Small intestine (tissue), 7 donors: ENCODE data around the gene CHST11. TPM values are rescaled to one million over a fixed set of nuclear protein-coding genes. Genes with fewer than 3 reads are reported as not detected.

Experiments used
- DNase-seq, 2 donors: peaks; one replicate each; pipeline versions ENCODE4 v3.0.0 to v3.0.0-alpha.2; 2013
- FAIRE-seq: peaks from 2 replicates; lab custom pipeline; 2012; peaks lifted over from hg19 to GRCh38; lab: Jason Lieb, UNC
- H3K27ac ChIP-seq, 3 donors: one replicate each; pipeline ENCODE4 v1.5.1; 2013; ENCODE audit warnings: low read length in 2 of 3, mild to moderate bottlenecking in 2 of 3, control low read depth in 1 of 3, inconsistent platforms in 1 of 3, low read depth in 1 of 3, moderate library complexity in 1 of 3
- H3K27me3 ChIP-seq, 3 donors: one replicate each; pipeline ENCODE4 v1.6.1; 2013; ENCODE audit warnings: low read length in 3 of 3, inconsistent platforms in 1 of 3; ENCODE audit not compliant: control insufficient read depth in 3 of 3, insufficient read depth in 3 of 3
- H3K36me3 ChIP-seq, 3 donors: one replicate each; pipeline ENCODE4 v1.6.1; 2013; ENCODE audit warnings: low read length in 3 of 3, inconsistent platforms in 1 of 3, low read depth in 1 of 3, mild to moderate bottlenecking in 1 of 3, moderate library complexity in 1 of 3; ENCODE audit not compliant: control insufficient read depth in 3 of 3, insufficient read depth in 2 of 3
- H3K4me1 ChIP-seq, 3 donors: one replicate each; pipeline ENCODE4 v1.6.1; 2013; ENCODE audit warnings: low read length in 2 of 3, inconsistent platforms in 1 of 3, low read depth in 1 of 3, mild to moderate bottlenecking in 1 of 3, moderate library complexity in 1 of 3; ENCODE audit not compliant: control insufficient read depth in 3 of 3, insufficient read depth in 2 of 3
- H3K4me3 ChIP-seq, 3 donors: one replicate each; pipeline ENCODE4 v1.5.1; 2013; ENCODE audit warnings: low read length in 3 of 3, control low read depth in 1 of 3, inconsistent platforms in 1 of 3, low read depth in 1 of 3, mild to moderate bottlenecking in 1 of 3, moderate library complexity in 1 of 3
- H3K9me3 ChIP-seq, 2 donors: one replicate each; pipeline ENCODE4 v1.6.1; 2013; ENCODE audit warnings: low read depth in 1 of 2, low read length in 1 of 2; ENCODE audit not compliant: control insufficient read depth in 2 of 2, insufficient read depth in 1 of 2
- WGBS, 3 donors: extraction: QIAGEN DNeasy Blood & Tissue Kit; methylation state at CpG; one replicate each; pipeline ENCODE4 v1.1.7; 2013; 5-methylcytosine and 5-hydroxymethylcytosine counted together
- polyA plus RNA-seq, 4 donors: library from polyadenylated mRNA; stranded (reverse) in 3 of 4; unstranded in 1 of 4; fragments of 200-250 nt in 3 of 4; fragments of 120-200 nt in 1 of 4; gene quantifications; one replicate each; pipeline versions ENCODE4 v1.2.1 to v1.2.3, GENCODE V29; 2013
- donor health status: healthy with polysubstance abuse.
- donor health status: control.
- donor health status: control.
- donor health status: Bipolar disorder and iron deficiency.
- donor health status: healthy.

CHST11 gene
- polyA plus RNA-seq, 4 donors: 0.89 to 3.0 (median 2.0) TPM

- DNase-seq (no peak), FAIRE-seq (no peak)
- H3K9me3 ChIP-seq: peaks cover 0 to 2% of the 10 kb centered on the region in 2 donors
- peaks cover 0 to 14% (median 2%) of the 10 kb centered on the region in 3 donors for H3K4me1 ChIP-seq
- no peaks in the 10 kb centered on the region for H3K27me3 ChIP-seq
- WGBS, 3 donors: 74 to 89% (median 80%) methylated on average over 3 of the region's 3 CpGs
- no peaks in the 10 kb centered on the region for H3K36me3 ChIP-seq
- peak overlapping the region in 2 of 3 donors; percentile 28 to 59 for H3K27ac ChIP-seq
- H3K4me3 ChIP-seq: no peak overlapping the region
Measured at GRCh38 chr12:104480012-104480411, 23.3 kb downstream of the CHST11 start.

- no peak for DNase-seq
- Histone ChIP-seq H3K4me1 (peaks cover 0 to 14% (median 2%) of the 10 kb centered on the region in 3 donors), H3K36me3 (no peaks in the 10 kb centered on the region), H3K27me3 (no peaks in the 10 kb centered on the region), H3K27ac (peak overlapping the region in 1 of 3 donors; percentile 29), H3K9me3 (peaks cover 0 to 2% of the 10 kb centered on the region in 2 donors), H3K4me3 (no peak overlapping the region)
- 89 to 95% (median 90%) methylated on average over 11 of the region's 11 CpGs for WGBS, 3 donors
- FAIRE-seq: no peak
Measured at GRCh38 chr12:104480826-104481440, 24.2 kb downstream of the CHST11 start.

- Histone ChIP-seq H3K4me1 (peaks cover 0 to 7% (median 2%) of the 10 kb centered on the region in 3 donors), H3K36me3 (no peaks in the 10 kb centered on the region), H3K27me3 (no peaks in the 10 kb centered on the region), H3K9me3 (peaks cover 0 to 2% of the 10 kb centered on the region in 2 donors), H3K27ac (no peak overlapping the region), H3K4me3 (no peak overlapping the region)
- FAIRE-seq (no peak), DNase-seq (no peak)
- 48 to 76% (median 66%) methylated on average over 4 of the region's 4 CpGs for WGBS, 3 donors
Measured at GRCh38 chr12:104482113-104482512, 25.4 kb downstream of the CHST11 start.

- no peak for DNase-seq
- Histone ChIP-seq H3K27ac (no peak overlapping the region), H3K4me3 (no peak overlapping the region), H3K9me3 (peaks cover 0 to 2% of the 10 kb centered on the region in 2 donors), H3K27me3 (no peaks in the 10 kb centered on the region), H3K36me3 (no peaks in the 10 kb centered on the region), H3K4me1 (peaks cover 0 to 6% (median 2%) of the 10 kb centered on the region in 3 donors)
- WGBS, 3 donors: 61 to 76% (median 67%) methylated on average over 4 of the region's 4 CpGs
- FAIRE-seq: no peak
Measured at GRCh38 chr12:104482748-104483147, 26.0 kb downstream of the CHST11 start.

GRCh38 chr12:104484079-104484478, 27.3 kb downstream of the CHST11 start:
- Histone ChIP-seq H3K27me3 (no peaks in the 10 kb centered on the region), H3K4me1 (peaks cover 0 to 3% (median 2%) of the 10 kb centered on the region in 3 donors), H3K9me3 (peaks cover 0 to 2% of the 10 kb centered on the region in 2 donors), H3K36me3 (no peaks in the 10 kb centered on the region), H3K4me3 (no peak overlapping the region), H3K27ac (no peak overlapping the region)
- 83 to 89% (median 87%) methylated on average over 2 of the region's 2 CpGs for WGBS, 3 donors
- FAIRE-seq: no peak
- DNase-seq: no peak

GRCh38 chr12:104485651-104486362, 29.1 kb downstream of the CHST11 start:
- Histone ChIP-seq H3K27me3 (no peaks in the 10 kb centered on the region), H3K4me3 (no peak overlapping the region), H3K36me3 (no peaks in the 10 kb centered on the region), H3K9me3 (no peaks in the 10 kb centered on the region), H3K27ac (no peak overlapping the region), H3K4me1 (peaks cover 0 to 5% (median 3%) of the 10 kb centered on the region in 3 donors)
- 72 to 77% (median 73%) methylated on average over 13 of the region's 13 CpGs for WGBS, 3 donors
- DNase-seq (peak in 1 of 2 donors; percentile 32), FAIRE-seq (no peak)

GRCh38 chr12:104486363-104486750, 29.6 kb downstream of the CHST11 start:
- no peak for FAIRE-seq
- Histone ChIP-seq H3K27me3 (no peaks in the 10 kb centered on the region), H3K4me1 (peaks cover 0 to 7% (median 5%) of the 10 kb centered on the region in 3 donors), H3K4me3 (no peak overlapping the region), H3K36me3 (no peaks in the 10 kb centered on the region), H3K27ac (no peak overlapping the region), H3K9me3 (no peaks in the 10 kb centered on the region)
- no peak for DNase-seq
- 85 to 90% (median 87%) methylated on average over 7 of the region's 7 CpGs for WGBS, 3 donors

GRCh38 chr12:104486943-104487819, 30.4 kb downstream of the CHST11 start:
- H3K9me3 ChIP-seq: no peaks in the 10 kb centered on the region
- H3K27me3 ChIP-seq: no peaks in the 10 kb centered on the region
- 46 to 61% (median 50%) methylated on average over 9 of the region's 9 CpGs for WGBS, 3 donors
- FAIRE-seq: no peak
- DNase-seq: no peak
- H3K36me3 ChIP-seq: no peaks in the 10 kb centered on the region
- no peak overlapping the region for H3K27ac ChIP-seq
- no peak overlapping the region for H3K4me3 ChIP-seq
- peaks cover 0 to 7% (median 5%) of the 10 kb centered on the region in 3 donors for H3K4me1 ChIP-seq
